Fibroblast of the aortic adventitia (primary cell): ENCODE data around the gene FKBP9. TPM values are rescaled to one million over a fixed set of nuclear protein-coding genes. Genes with fewer than 3 reads are reported as not detected.

Experiments
- DNase-seq: peaks from one replicate; pipeline ENCODE4 v3.0.0-alpha.2; 2010; ENCODE audit warnings: low read depth
- H3K4me3 ChIP-seq: 2 replicates; pipeline ENCODE4 v1.5.1; 2011; ENCODE audit warnings: low read depth, mild to moderate bottlenecking, control low read depth, low read length, moderate library complexity
- total RNA-seq: library from RNA; depleted of rRNA; stranded (reverse); fragments of >200 nt; gene quantifications from 2 replicates; pipeline ENCODE4 v1.2.3, GENCODE V29; 2012; ENCODE audit warnings: low replicate concordance
- TF ChIP-seq, protein P1 (sequence below): IDR thresholded peaks from 2 replicates; pipeline ENCODE4 v1.5.1; 2011; ENCODE audit warnings: mild to moderate bottlenecking, low read length, control low read depth, inconsistent platforms; ENCODE audit not compliant: insufficient read depth

FKBP9 gene
- total RNA-seq, 1 donor, result 387 TPM

- no peak overlapping the region for H3K4me3 ChIP-seq
- no peak for DNase-seq
- TF ChIP-seq, protein P1, sequence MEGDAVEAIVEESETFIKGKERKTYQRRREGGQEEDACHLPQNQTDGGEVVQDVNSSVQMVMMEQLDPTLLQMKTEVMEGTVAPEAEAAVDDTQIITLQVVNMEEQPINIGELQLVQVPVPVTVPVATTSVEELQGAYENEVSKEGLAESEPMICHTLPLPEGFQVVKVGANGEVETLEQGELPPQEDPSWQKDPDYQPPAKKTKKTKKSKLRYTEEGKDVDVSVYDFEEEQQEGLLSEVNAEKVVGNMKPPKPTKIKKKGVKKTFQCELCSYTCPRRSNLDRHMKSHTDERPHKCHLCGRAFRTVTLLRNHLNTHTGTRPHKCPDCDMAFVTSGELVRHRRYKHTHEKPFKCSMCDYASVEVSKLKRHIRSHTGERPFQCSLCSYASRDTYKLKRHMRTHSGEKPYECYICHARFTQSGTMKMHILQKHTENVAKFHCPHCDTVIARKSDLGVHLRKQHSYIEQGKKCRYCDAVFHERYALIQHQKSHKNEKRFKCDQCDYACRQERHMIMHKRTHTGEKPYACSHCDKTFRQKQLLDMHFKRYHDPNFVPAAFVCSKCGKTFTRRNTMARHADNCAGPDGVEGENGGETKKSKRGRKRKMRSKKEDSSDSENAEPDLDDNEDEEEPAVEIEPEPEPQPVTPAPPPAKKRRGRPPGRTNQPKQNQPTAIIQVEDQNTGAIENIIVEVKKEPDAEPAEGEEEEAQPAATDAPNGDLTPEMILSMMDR, result no peak
Observed at GRCh38 chr7:33043501-33044400, 86.5 kb downstream of the FKBP9 start.

GRCh38 chr7:33044401-33044718 is 87.1 kb downstream of the FKBP9 start:
- H3K4me3 ChIP-seq, result no peak overlapping the region
- TF ChIP-seq, protein P1, result no peak
- DNase-seq, result no peak

GRCh38 chr7:33044986-33045385 is 87.7 kb downstream of the FKBP9 start:
- no peak overlapping the region for H3K4me3 ChIP-seq
- DNase-seq, result peak; percentile 37
- TF ChIP-seq, protein P1, result no peak

DNA sequence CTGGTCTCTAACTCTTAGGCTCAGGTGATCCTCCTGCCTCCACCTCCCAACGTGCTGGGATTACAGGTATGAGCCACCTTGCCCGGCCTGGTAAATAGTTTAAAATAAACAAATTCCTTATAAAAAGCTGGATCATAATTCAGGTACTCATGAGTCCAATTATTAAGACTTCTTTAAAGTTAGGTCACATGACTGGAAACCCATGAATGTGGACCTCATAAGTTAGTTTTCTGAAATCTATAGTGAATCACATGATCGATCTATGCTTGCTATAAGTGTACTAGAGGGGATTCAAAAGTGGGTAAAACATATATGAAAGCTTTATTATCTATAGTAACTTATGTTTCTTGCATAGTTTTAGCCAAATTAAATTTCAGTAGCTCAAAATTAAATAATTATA is 91.0 kb downstream of the FKBP9 start:
- DNase-seq, result no peak
- TF ChIP-seq, protein P1, result no peak
- H3K4me3 ChIP-seq, result no peak overlapping the region

DNA sequence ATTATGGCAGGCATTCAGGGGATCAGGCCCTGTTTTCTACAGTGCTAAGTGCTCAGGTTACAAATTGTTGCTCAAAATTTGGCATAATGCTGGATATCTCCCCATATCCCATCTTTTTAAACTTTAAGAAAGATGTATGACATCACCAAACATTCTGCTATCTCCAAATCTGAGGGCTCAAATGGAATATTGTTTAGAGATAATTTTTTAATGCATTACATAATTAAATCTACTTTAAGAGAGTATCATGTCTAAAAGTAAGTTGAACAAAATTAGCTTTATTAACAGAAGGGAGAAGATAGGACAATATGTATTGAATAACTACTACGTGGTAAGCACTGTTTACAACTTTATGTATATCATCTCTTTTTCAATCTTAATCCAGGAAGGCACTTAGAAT is 91.5 kb downstream of the FKBP9 start:
- TF ChIP-seq, protein P1, result no peak
- no peak overlapping the region for H3K4me3 ChIP-seq
- DNase-seq, result no peak

DNA sequence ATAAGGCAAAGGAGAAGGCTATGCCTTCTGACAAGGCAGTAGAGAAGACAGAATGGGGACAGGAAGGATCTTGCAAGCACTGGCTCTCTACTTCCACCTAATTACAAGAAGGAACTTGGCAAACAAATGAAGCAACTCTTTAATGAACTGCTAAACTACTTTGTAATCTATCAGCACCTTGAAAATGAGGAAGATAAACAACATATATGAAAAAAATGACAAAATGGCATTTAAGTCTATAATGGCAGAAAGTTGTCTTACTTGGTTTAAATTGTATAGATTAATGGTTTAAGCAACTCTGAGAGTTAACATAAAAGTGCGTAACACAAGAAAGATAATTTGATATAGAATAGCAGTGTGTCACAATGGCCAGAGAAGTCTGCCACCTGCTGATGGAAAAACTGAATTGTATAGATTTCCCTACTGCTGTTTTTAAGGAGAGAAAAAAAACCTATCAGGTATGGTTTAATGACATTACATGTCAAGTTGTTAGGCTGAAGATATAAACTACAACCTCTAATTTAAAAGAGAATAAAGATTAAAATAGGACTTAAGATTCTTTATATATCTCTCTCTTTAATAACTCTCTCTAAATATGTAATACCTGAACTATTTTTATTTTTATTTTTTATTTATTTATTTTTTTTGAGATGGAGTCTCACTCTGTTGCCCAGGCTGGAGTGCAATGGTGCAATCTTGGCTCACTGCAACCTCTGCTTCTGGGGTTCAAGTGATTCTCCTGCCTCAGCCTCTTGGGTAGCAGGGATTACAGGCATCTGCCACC is 93.5 kb downstream of the FKBP9 start:
- no peak overlapping the region for H3K4me3 ChIP-seq
- TF ChIP-seq, protein P1, result peak; percentile 66
- peak; percentile 72 for DNase-seq
